Kidney (tissue), 14 donors: ENCODE results near the gene SLC7A1. TPM values are rescaled to one million over a fixed set of nuclear protein-coding genes. Genes with fewer than 3 reads are reported as not detected.

ENCODE experiments used
- DNase-seq, 5 donors: peaks; one replicate each; pipeline ENCODE4 v3.0.0-alpha.2; 2013 to 2020
- FAIRE-seq: peaks from 2 replicates; lab custom pipeline; 2012; peaks lifted over from hg19 to GRCh38; lab: Jason Lieb, UNC
- H3K27ac ChIP-seq, 2 donors: one replicate each; pipeline ENCODE4 v1.7.0; 2013; ENCODE audit warnings: low read depth in 2 of 2, low read length in 2 of 2, inconsistent platforms in 1 of 2
- H3K27me3 ChIP-seq: one replicate; pipeline ENCODE4 v1.7.1; 2013; ENCODE audit warnings: low read length, inconsistent platforms; ENCODE audit not compliant: control insufficient read depth, insufficient read depth
- H3K36me3 ChIP-seq, 3 donors: one replicate each; pipeline versions ENCODE4 v1.7.0 to v1.7.1; 2013; ENCODE audit warnings: low read length in 3 of 3, control low read depth in 1 of 3, inconsistent platforms in 1 of 3; ENCODE audit not compliant: insufficient read depth in 3 of 3, control insufficient read depth in 2 of 3
- H3K4me1 ChIP-seq, 3 donors: one replicate each; pipeline versions ENCODE4 v1.7.0 to v1.7.1; 2013; ENCODE audit warnings: low read length in 3 of 3, inconsistent platforms in 1 of 3, low read depth in 1 of 3; ENCODE audit not compliant: control insufficient read depth in 2 of 3, insufficient read depth in 2 of 3
- H3K4me3 ChIP-seq, 3 donors: one replicate each; pipeline versions ENCODE4 v1.7.0 to v1.8.1; 2013; ENCODE audit warnings: low read length in 3 of 3, control low read depth in 1 of 3, inconsistent platforms in 1 of 3
- H3K9ac ChIP-seq, 3 donors: one replicate each; pipeline versions ENCODE4 v1.7.0 to v1.7.1; 2013; ENCODE audit warnings: low read length in 3 of 3, control low read depth in 1 of 3, inconsistent platforms in 1 of 3
- H3K9me3 ChIP-seq, 3 donors: one replicate each; pipeline versions ENCODE4 v1.7.0 to v1.7.1; 2013; ENCODE audit warnings: low read length in 3 of 3, control low read depth in 1 of 3, inconsistent platforms in 1 of 3; ENCODE audit not compliant: control insufficient read depth in 2 of 3, insufficient read depth in 1 of 3
- CTCF ChIP-seq: IDR thresholded peaks from 3 replicates; pipeline ENCODE4 v1.5.1; 2012; ENCODE audit warnings: mild to moderate bottlenecking, moderate library complexity, borderline replicate concordance; ENCODE audit not compliant: insufficient read depth; ENCODE audit errors: extremely low read depth
- intact Hi-C: fragments of 100-400 bp; cut with DNase I; formaldehyde crosslinking; loops from one replicate; pipeline ENCODE4 v1.11.1; 2022
- polyA plus RNA-seq: library from polyadenylated mRNA; stranded (reverse); fragments of 350-450 nt; fragmentation: Illumina TruSeq; extraction: RNeasy Lipid Tissue Mini Kit (QIAGEN cat#74804); gene quantifications from one replicate; pipeline ENCODE4 v1.2.3, GENCODE V29; 2014; ENCODE audit warnings: low read depth, low replicate concordance; ENCODE audit not compliant: insufficient read depth
- total RNA-seq: library from RNA; stranded (reverse); fragmentation: NEBNext Ultra II Directional; extraction: Animal tissue kit (Norgen Biotek cat#: 25700); gene quantifications from one replicate; pipeline ENCODE4 v1.2.1, GENCODE V29; 2021
- donor health status: control.
- donor health status: control.
- donor health status: control.
- donor health status: control.
- donor health status: control.
- donor health status: DM: yes; HTN: yes; CAD: no.
- donor health status: Normal renal cell carcinoma (clear cell type).

SLC7A1 gene
- total and polyA plus RNA-seq, 2 donors from 2014 or later, result 2.8 to 64.5 TPM

- Histone ChIP-seq H3K27me3 (no peaks in the 10 kb centered on the region), H3K4me3 (no peak overlapping the region), H3K36me3 (no peaks in the 10 kb centered on the region), H3K4me1 (no peaks in the 10 kb centered on the region), H3K9ac (no peak overlapping the region), H3K27ac (no peak overlapping the region), H3K9me3 (peaks cover 0 to 3% (median 0%) of the 10 kb centered on the region in 3 donors)
- DNase-seq (no peak), FAIRE-seq (no peak)
- TF ChIP-seq CTCF, result no peak
- intact Hi-C loops, result no loop called here
Observed at GRCh38 chr13:29490561-29490885, 105.0 kb downstream of the SLC7A1 start.

GRCh38 chr13:29489650-29490560, 105.6 kb downstream of the SLC7A1 start:
- DNase-seq (no peak), FAIRE-seq (no peak)
- TF ChIP-seq CTCF, result no peak
- Histone ChIP-seq H3K4me1 (no peaks in the 10 kb centered on the region), H3K4me3 (no peak overlapping the region), H3K9me3 (peaks cover 0 to 3% (median 0%) of the 10 kb centered on the region in 3 donors), H3K36me3 (no peaks in the 10 kb centered on the region), H3K27ac (no peak overlapping the region), H3K9ac (no peak overlapping the region), H3K27me3 (no peaks in the 10 kb centered on the region)
- intact Hi-C loops, result no loop called here

GRCh38 chr13:29487466-29488454, 107.7 kb downstream of the SLC7A1 start:
- no peak for FAIRE-seq
- Histone ChIP-seq H3K9ac (no peak overlapping the region), H3K27ac (no peak overlapping the region), H3K27me3 (no peaks in the 10 kb centered on the region), H3K4me1 (peaks cover 0 to 7% (median 0%) of the 10 kb centered on the region in 3 donors), H3K36me3 (no peaks in the 10 kb centered on the region), H3K9me3 (peaks cover 0 to 3% (median 0%) of the 10 kb centered on the region in 3 donors), H3K4me3 (no peak overlapping the region)
- intact Hi-C loops, result no loop called here
- no peak for TF ChIP-seq CTCF
- no peak for DNase-seq
